GM13976 (cell line): ENCODE data around the gene PCNX1.

Source experiments
- DNase-seq: peaks from one replicate; pipeline ENCODE4 v3.0.0; 2012; ENCODE audit warnings: low spot score
- in situ Hi-C: fragments of 300-500 bp; cut with MboI; formaldehyde crosslinking; loops from one replicate; pipeline ENCODE4 v1.12.0; 2022; ENCODE audit warnings: low sequenced_read_pairs, mixed read lengths, inconsistent platforms; ENCODE audit not compliant: unreplicated experiment
- TF ChIP-seq, protein P1 (sequence below): IDR thresholded peaks from 2 replicates; pipeline ENCODE4 v1.5.1; 2012; ENCODE audit warnings: borderline replicate concordance, mild to moderate bottlenecking; ENCODE audit not compliant: insufficient read depth; ENCODE audit errors: extremely low read depth, missing control alignments, control extremely low read depth

Gene PCNX1

GRCh38 chr14:71049435-71050133 is 142.3 kb downstream of the PCNX1 start:
- no peak for DNase-seq
- in situ Hi-C loops, result no loop called here
- TF ChIP-seq, protein P1, sequence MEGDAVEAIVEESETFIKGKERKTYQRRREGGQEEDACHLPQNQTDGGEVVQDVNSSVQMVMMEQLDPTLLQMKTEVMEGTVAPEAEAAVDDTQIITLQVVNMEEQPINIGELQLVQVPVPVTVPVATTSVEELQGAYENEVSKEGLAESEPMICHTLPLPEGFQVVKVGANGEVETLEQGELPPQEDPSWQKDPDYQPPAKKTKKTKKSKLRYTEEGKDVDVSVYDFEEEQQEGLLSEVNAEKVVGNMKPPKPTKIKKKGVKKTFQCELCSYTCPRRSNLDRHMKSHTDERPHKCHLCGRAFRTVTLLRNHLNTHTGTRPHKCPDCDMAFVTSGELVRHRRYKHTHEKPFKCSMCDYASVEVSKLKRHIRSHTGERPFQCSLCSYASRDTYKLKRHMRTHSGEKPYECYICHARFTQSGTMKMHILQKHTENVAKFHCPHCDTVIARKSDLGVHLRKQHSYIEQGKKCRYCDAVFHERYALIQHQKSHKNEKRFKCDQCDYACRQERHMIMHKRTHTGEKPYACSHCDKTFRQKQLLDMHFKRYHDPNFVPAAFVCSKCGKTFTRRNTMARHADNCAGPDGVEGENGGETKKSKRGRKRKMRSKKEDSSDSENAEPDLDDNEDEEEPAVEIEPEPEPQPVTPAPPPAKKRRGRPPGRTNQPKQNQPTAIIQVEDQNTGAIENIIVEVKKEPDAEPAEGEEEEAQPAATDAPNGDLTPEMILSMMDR, result no peak

- DNase-seq, result no peak
- in situ Hi-C loops, result no loop called here
- TF ChIP-seq, protein P1, result peak; percentile 32
Observed at GRCh38 chr14:71050227-71050823, 143.1 kb downstream of the PCNX1 start.

GRCh38 chr14:71054706-71055105 is 147.4 kb downstream of the PCNX1 start:
- in situ Hi-C loops, result no loop called here
- TF ChIP-seq, protein P1, result no peak
- no peak for DNase-seq

DNA sequence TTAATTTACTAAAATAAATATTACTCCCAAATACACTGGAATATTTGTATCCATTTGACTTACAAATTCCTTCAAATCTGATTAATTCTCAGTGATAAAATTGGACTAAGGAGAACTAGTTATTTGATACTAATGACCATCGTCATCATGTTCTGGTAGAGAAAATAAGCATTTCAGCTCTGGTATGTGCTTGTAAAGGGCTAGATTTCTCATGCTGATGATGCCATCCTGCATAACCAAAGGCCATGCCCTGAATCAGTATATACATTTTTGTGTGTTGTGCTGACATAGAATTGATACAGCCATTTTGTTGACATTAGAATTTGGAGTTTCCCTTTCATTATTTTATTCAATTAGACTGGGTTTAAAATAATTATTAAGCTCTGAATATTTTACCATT is 148.9 kb downstream of the PCNX1 start:
- TF ChIP-seq, protein P1, result no peak
- in situ Hi-C loops, result no loop called here
- no peak for DNase-seq

GRCh38 chr14:71060274-71060673 is 153.0 kb downstream of the PCNX1 start:
- no peak for DNase-seq
- TF ChIP-seq, protein P1, result no peak
- in situ Hi-C loops, result no loop called here

- DNase-seq, result no peak
- in situ Hi-C loops, result no loop called here
- TF ChIP-seq, protein P1, result no peak
Observed at GRCh38 chr14:71060825-71061455, 153.7 kb downstream of the PCNX1 start.
